GM18868 (cell line): Measurements from ENCODE around the gene IQCH.

ENCODE experiments used
- ATAC-seq: cut with Tn5 transposase; IDR thresholded peaks from one replicate; pipeline ENCODE4 v1.9.1; 2021; ENCODE audit warnings: mild to moderate bottlenecking, moderate library complexity; ENCODE audit not compliant: unreplicated experiment

Gene IQCH

DNA sequence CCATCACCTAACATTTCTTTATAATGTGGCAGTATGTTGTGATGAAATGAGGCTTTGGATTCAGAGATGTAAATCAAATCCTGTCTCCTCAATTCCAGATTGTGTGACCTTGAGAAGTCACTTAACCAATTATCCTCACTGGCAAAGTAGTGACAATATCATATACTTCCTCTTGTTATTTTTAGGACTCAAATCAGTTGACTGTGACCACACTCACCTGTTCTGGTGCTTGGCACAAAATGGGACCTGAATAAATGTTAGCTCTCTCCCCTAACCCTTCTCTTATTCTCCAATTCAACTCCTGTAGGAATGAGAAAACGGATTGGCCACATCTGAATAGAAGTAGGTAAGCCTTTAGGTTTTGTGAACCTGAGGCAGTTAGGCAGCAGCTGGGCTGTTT, 42.1 kb downstream of the IQCH start:
- ATAC-seq: no peak

DNA sequence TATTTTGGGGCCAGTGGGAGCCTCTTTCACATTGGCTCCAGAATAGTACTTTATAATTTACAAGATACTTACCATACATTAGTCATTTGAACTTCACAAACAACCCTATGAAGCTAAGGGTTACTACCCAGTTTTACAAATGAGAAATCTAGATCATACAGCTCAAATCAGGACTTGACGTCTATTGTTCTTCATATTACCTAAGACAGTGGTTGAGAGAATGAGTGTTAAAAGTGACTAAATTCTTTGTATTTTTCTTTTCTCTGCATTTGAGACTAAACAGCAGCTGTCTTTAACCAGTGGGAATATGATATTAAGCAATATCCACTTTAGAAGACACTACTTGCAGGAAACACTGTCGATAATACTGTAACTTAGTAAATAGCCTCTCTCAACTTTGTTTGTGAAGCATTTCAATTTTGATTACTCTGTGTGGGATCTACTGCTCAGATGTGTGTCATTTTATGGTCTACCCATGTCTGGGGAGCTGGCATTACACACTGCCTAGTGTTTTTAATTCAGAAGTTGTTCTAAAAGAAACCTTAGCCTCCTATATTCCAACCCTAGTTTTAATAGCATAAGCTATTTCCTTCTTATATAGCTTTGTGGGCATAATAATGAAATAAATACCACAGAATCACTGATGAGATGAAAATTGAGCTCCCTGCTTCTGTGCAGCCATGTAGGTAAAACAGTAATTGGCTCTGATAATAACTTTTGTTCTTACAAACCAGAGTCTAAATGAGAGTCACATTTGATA, 45.9 kb downstream of the IQCH start:
- ATAC-seq: no peak

DNA sequence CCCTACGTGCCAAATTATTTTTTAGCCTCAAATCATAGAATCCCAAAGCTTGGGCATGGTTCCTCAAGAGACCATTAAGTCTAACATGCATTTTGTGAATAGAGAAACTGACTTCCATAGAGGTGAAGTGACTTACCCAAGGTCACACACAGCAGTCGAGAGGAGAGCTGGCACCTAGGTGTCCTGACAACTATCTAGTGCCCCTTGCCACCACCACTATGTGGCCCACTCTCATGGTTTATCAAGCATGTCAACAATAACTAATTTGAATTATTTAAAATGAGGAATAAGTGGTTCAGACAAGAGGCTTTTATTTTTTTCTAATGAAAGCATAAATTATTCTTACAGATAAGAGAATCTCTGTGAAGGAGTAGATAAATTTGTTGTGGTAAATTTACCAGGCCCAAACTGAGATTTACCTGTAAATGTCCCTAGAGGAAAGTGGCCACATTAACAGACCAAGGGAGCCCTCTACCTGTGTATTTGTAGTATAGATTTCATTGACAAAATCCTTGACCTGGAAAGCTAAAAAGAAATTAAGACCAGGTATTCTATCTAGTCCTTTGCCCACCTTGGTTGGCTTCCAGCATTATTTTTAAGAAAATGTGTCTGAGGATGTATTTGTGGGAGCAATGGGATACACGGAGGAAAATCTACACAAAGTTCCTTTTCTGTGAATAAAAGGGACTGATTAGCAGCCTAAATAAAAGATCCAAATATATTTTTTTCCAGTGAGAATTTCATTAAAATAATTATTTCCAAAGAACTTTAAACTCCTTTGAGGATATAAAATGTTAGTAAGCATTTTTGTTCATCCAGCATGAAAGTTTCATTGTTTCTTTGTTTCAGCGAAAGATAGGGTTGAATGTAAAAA, 49.1 kb downstream of the IQCH start:
- ATAC-seq: no peak

GRCh38 chr15:67304778-67305177, 50.2 kb downstream of the IQCH start:
- ATAC-seq: no peak

DNA sequence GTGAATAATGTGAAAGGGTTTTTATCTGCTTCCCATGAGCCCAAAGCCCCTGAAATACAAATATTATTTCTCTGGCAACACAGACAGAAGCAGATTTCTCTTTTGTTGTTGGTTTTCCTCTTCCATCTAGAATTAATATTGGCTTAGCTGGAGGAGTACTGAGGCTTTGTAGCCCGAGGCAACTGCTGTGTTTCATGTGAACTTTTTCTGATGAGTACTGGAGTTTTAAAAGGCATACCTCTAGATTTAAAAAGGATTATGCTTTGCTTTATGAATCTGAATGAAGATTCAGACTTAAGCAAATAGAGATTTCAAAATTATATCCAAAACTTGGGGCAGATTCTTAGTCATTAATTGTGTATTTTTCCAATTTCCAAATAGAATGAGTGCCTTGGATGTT, 50.9 kb downstream of the IQCH start:
- no peak for ATAC-seq

DNA sequence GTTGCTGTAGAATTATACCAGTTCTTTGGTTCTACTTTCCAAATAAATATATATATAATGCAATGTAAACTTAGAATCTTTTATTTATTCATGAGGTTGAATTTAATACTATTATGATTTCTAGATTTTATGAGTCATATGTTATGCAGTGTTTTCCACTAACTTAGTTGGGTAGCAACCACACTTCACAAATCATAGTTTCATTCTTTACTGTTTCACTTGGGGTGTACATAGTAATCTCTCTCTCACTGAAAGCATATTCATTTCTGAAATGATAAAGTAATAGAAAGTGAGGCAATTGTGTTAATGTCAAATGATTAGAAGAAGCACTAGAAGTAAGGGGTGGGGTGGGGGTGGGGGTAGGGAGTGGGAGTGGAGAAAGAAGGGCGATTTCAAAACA, 52.6 kb downstream of the IQCH start:
- no peak for ATAC-seq

- no peak for ATAC-seq
Measured at GRCh38 chr15:67307889-67308597, 53.5 kb downstream of the IQCH start.

GRCh38 chr15:67311731-67312130, 57.1 kb downstream of the IQCH start:
- ATAC-seq: no peak

DNA sequence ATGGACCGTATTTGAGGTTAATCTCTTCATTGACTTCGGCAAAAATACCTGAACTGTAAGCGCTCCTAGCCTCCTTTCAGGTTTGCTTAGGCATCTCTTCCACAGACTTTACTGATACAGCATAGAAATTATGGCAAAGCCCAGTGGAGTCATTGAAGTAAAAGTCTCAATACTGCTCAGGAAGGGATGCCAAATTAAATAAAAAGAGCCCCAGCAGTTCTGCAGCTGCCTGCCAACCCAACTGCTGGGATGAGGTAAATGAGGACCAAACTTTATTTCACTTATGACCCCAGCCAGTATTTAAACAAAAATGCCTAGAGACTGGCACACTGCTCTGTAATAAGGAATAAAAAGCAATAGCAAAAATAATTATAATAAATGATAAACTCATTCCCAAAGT, 65.4 kb downstream of the IQCH start:
- ATAC-seq: no peak

DNA sequence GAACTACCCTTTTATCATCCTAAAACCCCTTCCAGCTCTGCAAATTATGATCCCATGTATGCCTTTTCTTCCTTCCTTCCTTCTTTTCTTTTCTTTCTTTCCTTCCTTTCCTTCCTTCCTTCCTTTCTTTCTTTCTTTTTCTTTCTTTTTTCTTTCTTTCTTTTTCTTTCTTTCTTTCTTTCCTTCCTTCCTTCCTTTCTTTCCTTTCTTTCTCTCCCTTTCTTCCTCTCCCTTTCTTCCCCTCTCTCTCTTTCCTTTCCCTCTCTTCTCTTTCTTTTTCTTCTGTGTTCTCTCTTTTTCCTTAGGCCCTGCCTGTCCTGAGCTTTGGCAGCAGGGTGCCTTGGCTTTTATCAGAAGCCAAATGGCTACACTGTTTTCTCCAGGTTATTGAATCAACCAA, 66.8 kb downstream of the IQCH start:
- no peak for ATAC-seq

- ATAC-seq: no peak
Measured at GRCh38 chr15:67322481-67322880, 67.9 kb downstream of the IQCH start.

DNA sequence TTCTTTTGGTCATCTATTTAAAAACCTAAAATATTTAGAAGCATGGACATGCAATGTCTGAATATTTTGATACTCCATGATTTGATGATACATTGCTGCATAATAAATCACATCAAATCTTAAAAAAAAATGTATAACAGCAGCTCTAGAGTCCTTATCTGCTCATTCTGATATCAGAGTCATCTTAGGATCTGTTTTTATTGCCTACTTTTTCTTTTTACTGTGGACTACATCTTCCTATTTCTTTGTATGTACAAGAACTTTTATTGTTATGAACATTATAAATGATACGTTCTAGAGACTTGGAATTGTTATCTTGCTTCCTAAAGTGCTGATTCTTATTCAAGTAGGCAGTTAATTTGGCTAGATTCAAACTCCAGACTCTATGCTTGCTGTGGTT, 72.7 kb downstream of the IQCH start:
- ATAC-seq: no peak

- ATAC-seq: no peak
Measured at GRCh38 chr15:67327737-67328136, 73.2 kb downstream of the IQCH start.

DNA sequence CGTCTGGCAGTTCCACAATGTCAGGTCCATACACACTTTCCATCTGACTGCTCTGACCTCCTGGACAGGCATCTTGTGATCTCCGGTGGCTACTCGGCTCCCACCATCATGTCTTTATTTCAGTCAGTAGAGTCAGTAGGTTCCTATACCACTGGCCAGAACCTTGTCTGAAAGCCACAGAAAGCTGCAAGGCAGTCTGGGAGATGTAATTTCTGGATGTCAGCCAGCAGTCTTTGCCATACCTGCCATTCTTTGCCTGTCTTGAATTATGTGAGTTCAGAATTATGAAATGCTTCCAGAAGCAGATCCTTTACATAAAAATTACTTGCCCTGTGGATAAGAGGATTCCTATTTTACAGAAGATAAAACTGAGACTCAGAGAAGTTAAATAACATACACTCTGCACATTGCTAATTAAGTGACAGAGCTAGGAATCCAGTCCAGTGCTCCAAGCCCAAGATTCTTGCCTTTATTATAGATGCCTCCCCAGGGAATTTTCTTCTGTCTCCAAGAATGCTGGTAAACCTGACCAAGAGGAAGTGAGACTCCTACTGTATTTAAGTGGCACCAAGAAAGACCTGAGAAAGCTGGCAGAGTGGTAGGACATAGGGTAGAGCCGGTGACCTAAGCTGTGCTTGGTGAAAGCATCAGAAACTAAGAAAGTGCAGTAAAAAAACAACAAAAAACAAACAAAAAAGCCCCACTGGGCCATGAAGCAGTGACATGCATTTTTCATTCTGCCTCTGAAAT, 75.6 kb downstream of the IQCH start:
- no peak for ATAC-seq

- no peak for ATAC-seq
Measured at GRCh38 chr15:67331676-67332075, 77.1 kb downstream of the IQCH start.

- ATAC-seq: no peak
Measured at GRCh38 chr15:67335026-67335425, 80.4 kb downstream of the IQCH start.

DNA sequence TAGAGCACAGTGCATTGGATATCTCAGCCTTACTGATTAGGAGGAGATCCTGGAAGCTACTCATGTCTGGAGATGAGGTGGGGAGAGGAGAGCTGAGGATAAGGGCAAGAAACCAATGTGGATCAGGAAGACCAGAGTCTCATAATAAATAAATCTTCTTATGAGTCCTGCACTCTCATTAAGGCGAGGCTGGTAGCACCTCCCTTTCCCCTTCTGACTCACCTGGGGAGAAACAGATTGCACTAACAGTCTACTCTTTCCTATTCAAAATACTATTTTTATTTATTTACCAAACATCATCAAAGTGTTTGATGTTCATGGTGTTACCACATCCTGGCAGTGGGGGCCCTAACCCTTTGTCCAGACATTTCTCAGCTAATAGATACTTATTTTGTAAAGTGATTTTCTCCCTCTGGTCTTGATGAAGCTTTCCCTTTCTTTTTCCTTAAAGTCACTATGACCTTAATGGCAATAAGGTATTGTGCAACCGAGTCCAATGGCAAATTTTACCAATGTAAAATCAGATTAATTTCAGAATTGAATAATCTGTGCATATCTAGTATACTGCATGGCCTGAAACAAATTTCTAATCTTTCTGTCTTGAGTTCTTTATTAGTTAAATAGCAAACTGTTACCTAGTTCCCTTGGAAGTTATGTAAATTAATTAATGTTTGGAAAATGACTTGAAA, 81.1 kb downstream of the IQCH start:
- ATAC-seq: no peak

DNA sequence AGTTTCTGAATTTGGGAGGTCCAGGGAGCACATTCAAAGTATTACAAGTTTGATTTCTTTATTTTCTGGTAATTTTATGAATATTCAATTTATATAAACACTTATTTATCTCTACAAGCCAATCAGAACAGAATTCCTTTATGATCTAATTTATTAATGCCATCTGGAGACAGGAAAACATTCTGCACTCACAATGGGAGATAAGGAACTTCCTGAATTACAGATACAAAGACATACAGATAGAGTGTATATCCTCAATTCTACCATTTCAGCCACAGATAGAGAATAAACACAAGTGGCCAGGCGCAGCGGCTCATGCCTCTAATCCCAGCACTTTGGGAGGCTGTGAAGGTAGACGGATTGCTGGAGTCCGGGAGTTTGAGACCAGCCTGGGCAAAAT, 86.0 kb downstream of the IQCH start:
- ATAC-seq: no peak

- ATAC-seq: no peak
Measured at GRCh38 chr15:67341539-67341938, 87.0 kb downstream of the IQCH start.

GRCh38 chr15:67343206-67343605, 88.6 kb downstream of the IQCH start:
- no peak for ATAC-seq
